ENCODE data around the gene MYZAP. TPM values are rescaled to one million over a fixed set of nuclear protein-coding genes. Genes with fewer than 3 reads are reported as not detected.

The MYZAP gene
- polyA plus RNA-seq, 1 donor (not counting 4 experiments of a cell fraction or from before 2014, with no cell fraction given): 1.8 TPM

- H4K20me1 ChIP-seq (ENCODE audit: control insufficient read depth, extremely low read depth, insufficient read depth, low read length): no peaks in the 10 kb centered on the region
- dilution Hi-C loops (cut with MboI; ENCODE audit: extremely low pct_ligation_motif_present, low sequenced_read_pairs): no loop called here
- H3K4me3 ChIP-seq (ENCODE audit: control insufficient read depth in 2 of 3, extremely low read depth in 1 of 3, insufficient read depth in 2 of 3, low read depth in 1 of 3, low read length in 3 of 3): no peak overlapping the region
- no peaks in the 10 kb centered on the region for H3K9me1 ChIP-seq (ENCODE audit: control insufficient read depth, extremely low read depth, insufficient read depth, low read length)
- H3K36me3 ChIP-seq (ENCODE audit: control insufficient read depth in 2 of 2, extremely low read depth in 1 of 2, insufficient read depth in 2 of 2, low read length in 2 of 2): no peaks in the 10 kb centered on the region
- no peak overlapping the region for H3K4me2 ChIP-seq (ENCODE audit: control insufficient read depth, extremely low read depth, insufficient read depth, low read depth, low read length)
- TF ChIP-seq CTCF (optimal IDR thresholded peaks at IDR 0.05 in 1 of 3, IDR thresholded peaks at IDR 0.05 in 1 of 3, conservative IDR thresholded peaks at IDR 0.05 in 1 of 3; ENCODE audit: extremely low read depth in 1 of 3, insufficient read depth in 2 of 3, low read length in 3 of 3) (no peak), EZH2 (IDR thresholded peaks at IDR 0.05; ENCODE audit: low read length) (no peak)
- FAIRE-seq (no peak), DNase-seq (ENCODE audit: low read depth, low spot score) (no peak)
- no peaks in the 10 kb centered on the region for H3K9me3 ChIP-seq (ENCODE audit: control insufficient read depth, low read depth, low read length)
- peaks cover 11% of the 10 kb centered on the region for H3K4me1 ChIP-seq (ENCODE audit: control insufficient read depth, extremely low read depth, insufficient read depth, low read length)
- H3K79me2 ChIP-seq (ENCODE audit: control insufficient read depth, insufficient read depth, low read length): no peaks in the 10 kb centered on the region
- no peak overlapping the region for H3K27ac ChIP-seq (ENCODE audit: control insufficient read depth, insufficient read depth, low read length)
- no peak overlapping the region for H3K9ac ChIP-seq (ENCODE audit: control insufficient read depth, extremely low read depth, insufficient read depth, low read length)
- no peak overlapping the region for H2AFZ ChIP-seq (ENCODE audit: control insufficient read depth, low read length)
- no peaks in the 10 kb centered on the region for H3K27me3 ChIP-seq (ENCODE audit: control insufficient read depth, extremely low read depth, insufficient read depth, low read length)
Observed at GRCh38 chr15:57683481-57683880, 91.8 kb downstream of the MYZAP start.

GRCh38 chr15:57684491-57685151 lies 92.9 kb downstream of the MYZAP start:
- Histone ChIP-seq H3K4me1 (ENCODE audit: control insufficient read depth, extremely low read depth, insufficient read depth, low read length) (peaks cover 10% of the 10 kb centered on the region), H3K4me2 (ENCODE audit: control insufficient read depth, extremely low read depth, insufficient read depth, low read depth, low read length) (no peak overlapping the region), H3K9me1 (ENCODE audit: control insufficient read depth, extremely low read depth, insufficient read depth, low read length) (no peaks in the 10 kb centered on the region), H2AFZ (ENCODE audit: control insufficient read depth, low read length) (no peak overlapping the region), H3K9ac (ENCODE audit: control insufficient read depth, extremely low read depth, insufficient read depth, low read length) (no peak overlapping the region), H3K4me3 (ENCODE audit: control insufficient read depth in 2 of 3, extremely low read depth in 1 of 3, insufficient read depth in 2 of 3, low read depth in 1 of 3, low read length in 3 of 3) (no peak overlapping the region), H3K79me2 (ENCODE audit: control insufficient read depth, insufficient read depth, low read length) (no peaks in the 10 kb centered on the region), H3K9me3 (ENCODE audit: control insufficient read depth, low read depth, low read length) (no peaks in the 10 kb centered on the region), H3K27ac (ENCODE audit: control insufficient read depth, insufficient read depth, low read length) (no peak overlapping the region), H3K27me3 (ENCODE audit: control insufficient read depth, extremely low read depth, insufficient read depth, low read length) (no peaks in the 10 kb centered on the region), H3K36me3 (ENCODE audit: control insufficient read depth in 2 of 2, extremely low read depth in 1 of 2, insufficient read depth in 2 of 2, low read length in 2 of 2) (no peaks in the 10 kb centered on the region), H4K20me1 (ENCODE audit: control insufficient read depth, extremely low read depth, insufficient read depth, low read length) (no peaks in the 10 kb centered on the region)
- TF ChIP-seq CTCF (optimal IDR thresholded peaks at IDR 0.05 in 1 of 3, IDR thresholded peaks at IDR 0.05 in 1 of 3, conservative IDR thresholded peaks at IDR 0.05 in 1 of 3; ENCODE audit: extremely low read depth in 1 of 3, insufficient read depth in 2 of 3, low read length in 3 of 3) (no peak), EZH2 (IDR thresholded peaks at IDR 0.05; ENCODE audit: low read length) (no peak)
- dilution Hi-C loops (cut with MboI; ENCODE audit: extremely low pct_ligation_motif_present, low sequenced_read_pairs): no loop called here
- DNase-seq (ENCODE audit: low read depth, low spot score) (no peak), FAIRE-seq (no peak)
